Uterus (tissue), 4 donors: ENCODE results near the gene KRT5. TPM values are rescaled to one million over a fixed set of nuclear protein-coding genes. Genes with fewer than 3 reads are reported as not detected.

Source experiments
- DNase-seq, 2 donors: peaks; one replicate each; pipeline ENCODE4 v3.0.0-alpha.2; 2019 to 2020
- H3K27ac ChIP-seq, 2 donors: fragments of 200-600 bp; sonication (generic); 1 replicate in 1 of 2; 2 replicates in 1 of 2; pipeline ENCODE4 v1.5.1; 2016 to 2018
- H3K27me3 ChIP-seq, 2 donors: fragments of 200-600 bp; sonication (generic); one replicate each; pipeline ENCODE4 v1.5.1; 2018 to 2019; ENCODE audit warnings: control low read depth in 1 of 2
- H3K36me3 ChIP-seq, 2 donors: fragments of 200-600 bp; sonication (generic); one replicate each; pipeline ENCODE4 v1.5.1; 2019; ENCODE audit warnings: control low read depth in 1 of 2
- H3K4me1 ChIP-seq, 2 donors: fragments of 200-600 bp; sonication (generic); one replicate each; pipeline ENCODE4 v1.5.1; 2018 to 2019; ENCODE audit warnings: control low read depth in 1 of 2
- H3K4me3 ChIP-seq, 2 donors: fragments of 200-600 bp; sonication (generic); 1 replicate in 1 of 2; 2 replicates in 1 of 2; pipeline ENCODE4 v1.5.1; 2018 to 2019; ENCODE audit warnings: mild to moderate bottlenecking in 1 of 2
- H3K9me3 ChIP-seq, 2 donors: fragments of 200-600 bp; sonication (generic); one replicate each; pipeline ENCODE4 v1.5.1; 2019; ENCODE audit warnings: control low read depth in 1 of 2
- CTCF ChIP-seq, 4 experiments: fragments of 200-600 bp in 2 of 4; fragments of 450-650 bp in 2 of 4; sonication (generic) in 2 of 4; IDR thresholded peaks; one replicate each; pipeline ENCODE4 v1.5.1; 2016 to 2019; ENCODE audit warnings: antibody characterized with exemption in 4 of 4, mild to moderate bottlenecking in 2 of 4, moderate library complexity in 1 of 4
- POLR2A ChIP-seq, 2 donors: fragments of 450-650 bp; IDR thresholded peaks; one replicate each; pipeline ENCODE4 v1.6.1; 2016; ENCODE audit warnings: antibody characterized with exemption in 2 of 2, mild to moderate bottlenecking in 1 of 2, moderate library complexity in 1 of 2
- intact Hi-C: fragments of 100-400 bp; cut with DNase I; formaldehyde crosslinking; loops from one replicate; pipeline ENCODE4 v1.15.1; 2023; ENCODE audit warnings: low total_unique reads
- total RNA-seq, 4 donors: library from RNA; depleted of rRNA in 3 of 4; stranded (reverse); fragments of >200 nt in 3 of 4; gene quantifications; one replicate each; pipeline versions ENCODE4 v1.1.0 to v1.2.4, GENCODE V29; 2014 to 2023
- donor health status: DM: yes; HTN: yes; CAD: no.

KRT5 gene
- total RNA-seq, 4 donors from 2014 or later: 2.0 to 33.7 TPM; not detected in 2

- Histone ChIP-seq H3K27ac (no peak overlapping the region), H3K9me3 (no peaks in the 10 kb centered on the region), H3K4me1 (no peaks in the 10 kb centered on the region), H3K27me3 (no peaks in the 10 kb centered on the region), H3K36me3 (no peaks in the 10 kb centered on the region), H3K4me3 (no peak overlapping the region)
- DNase-seq: no peak
- intact Hi-C loops: no loop called here
- TF ChIP-seq POLR2A (IDR thresholded peaks at IDR 0.05): no peak
- no peak for TF ChIP-seq CTCF (IDR thresholded peaks at IDR 0.05)
Measured at GRCh38 chr12:52528641-52529143, 8.5 kb upstream of the KRT5 start.

DNA sequence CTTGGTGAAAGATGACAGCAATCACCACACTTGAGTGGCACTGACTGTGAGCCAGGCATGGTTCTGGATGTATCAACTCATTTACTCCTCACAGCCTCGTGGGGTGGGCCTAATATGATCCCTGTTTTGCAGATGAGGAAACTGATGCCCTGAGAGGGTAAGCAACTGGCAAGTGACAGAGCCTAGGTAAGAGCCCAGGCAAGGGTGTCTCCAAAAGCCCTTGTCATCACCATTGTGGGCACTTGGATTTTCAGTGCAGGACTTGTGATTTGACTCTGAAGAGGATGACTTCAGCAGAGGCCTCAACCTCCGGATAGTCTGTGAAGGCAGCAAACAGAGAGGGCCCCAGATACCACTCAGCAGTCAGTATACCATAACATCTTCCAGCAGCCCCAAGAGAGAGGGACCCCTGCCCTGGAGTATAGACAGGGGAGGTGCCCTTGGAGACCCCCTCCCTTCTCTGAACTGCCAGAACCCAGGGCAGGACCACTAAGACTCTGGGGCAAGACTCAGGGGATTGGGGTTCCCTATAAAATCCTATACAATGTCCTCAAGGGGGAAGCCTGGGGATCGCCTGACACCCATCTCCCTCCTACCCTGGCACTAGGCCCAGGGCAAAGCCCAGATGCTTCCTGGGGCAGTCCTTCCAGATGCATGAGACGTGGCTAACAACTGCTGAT is 7.1 kb upstream of the KRT5 start:
- intact Hi-C loops: no loop called here
- H3K9me3 ChIP-seq: no peaks in the 10 kb centered on the region

GRCh38 chr12:52526511-52526951 is 6.3 kb upstream of the KRT5 start:
- TF ChIP-seq CTCF (IDR thresholded peaks at IDR 0.05): no peak
- TF ChIP-seq POLR2A (IDR thresholded peaks at IDR 0.05): no peak
- no peak overlapping the region for H3K27ac ChIP-seq
- no peak for DNase-seq

More for the DNA sequence above, 7.1 kb upstream of the KRT5 start:
- Histone ChIP-seq H3K4me3 (no peak overlapping the region), H3K4me1 (no peaks in the 10 kb centered on the region), H3K27me3 (no peaks in the 10 kb centered on the region), H3K27ac (no peak overlapping the region), H3K36me3 (no peaks in the 10 kb centered on the region)
- TF ChIP-seq POLR2A (IDR thresholded peaks at IDR 0.05) (no peak), CTCF (IDR thresholded peaks at IDR 0.05) (no peak)
- DNase-seq: no peak

DNA sequence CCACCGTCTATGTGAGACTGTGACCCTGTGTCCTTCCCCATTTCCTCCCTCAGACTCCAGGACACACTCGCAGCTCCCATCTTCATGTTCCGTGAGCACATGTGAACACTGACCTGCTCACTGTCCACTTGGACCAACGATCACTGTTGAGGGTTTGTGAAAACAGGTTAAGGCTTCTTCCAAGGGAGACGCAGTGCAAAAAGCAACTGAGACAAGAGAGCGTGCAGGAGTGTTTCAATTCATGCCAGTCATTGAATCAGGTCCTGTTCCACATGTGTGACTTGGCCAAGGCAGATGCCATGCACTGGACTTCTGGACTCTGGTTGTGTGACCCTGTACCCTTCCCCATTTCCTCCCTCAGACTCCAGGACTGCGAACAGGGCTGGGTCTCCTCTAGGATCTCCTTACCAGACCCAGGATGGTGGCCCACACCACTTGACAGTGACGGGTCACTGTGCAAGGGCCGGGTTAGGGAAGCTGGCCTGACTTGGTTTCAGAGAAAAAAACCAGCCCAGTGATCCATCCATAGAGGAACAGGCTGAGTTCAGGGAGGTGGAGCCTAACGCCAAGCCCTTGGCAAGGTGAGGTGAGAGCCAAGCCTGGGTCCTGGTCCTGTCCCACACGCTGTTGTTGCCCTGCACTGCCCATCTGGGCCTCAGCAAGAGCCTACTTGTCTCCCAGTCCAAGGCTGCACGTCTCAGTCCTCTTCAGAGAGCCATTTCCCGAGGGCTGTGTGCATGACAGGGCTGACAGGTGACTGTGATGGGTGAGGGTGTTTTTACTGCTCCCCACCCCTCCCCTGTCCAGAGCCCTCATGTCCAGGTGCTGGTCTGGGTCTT is 5.7 kb upstream of the KRT5 start:
- no peak overlapping the region for H3K27ac ChIP-seq
- no peak for DNase-seq
- H3K4me1 ChIP-seq: no peaks in the 10 kb centered on the region
- TF ChIP-seq CTCF (IDR thresholded peaks at IDR 0.05) (no peak), POLR2A (IDR thresholded peaks at IDR 0.05) (no peak)
- intact Hi-C loops: no loop called here
- H3K4me3 ChIP-seq: no peak overlapping the region
- no peaks in the 10 kb centered on the region for H3K9me3 ChIP-seq
- H3K27me3 ChIP-seq: no peaks in the 10 kb centered on the region
- H3K36me3 ChIP-seq: no peaks in the 10 kb centered on the region

More at GRCh38 chr12:52526511-52526951, 6.3 kb upstream of the KRT5 start:
- H3K4me3 ChIP-seq: no peak overlapping the region
- H3K4me1 ChIP-seq: no peaks in the 10 kb centered on the region
- intact Hi-C loops: no loop called here
- H3K27me3 ChIP-seq: no peaks in the 10 kb centered on the region
- no peaks in the 10 kb centered on the region for H3K9me3 ChIP-seq
- no peaks in the 10 kb centered on the region for H3K36me3 ChIP-seq
